ENCODE measurements around the gene PBX4.

GRCh38 chr19:19570571-19570970, 47.9 kb downstream of the PBX4 start:
- no peak for TF ChIP-seq EZH2 (IDR thresholded peaks at IDR 0.05; ENCODE audit: borderline replicate concordance, insufficient read depth, low read depth, low read length, poor library complexity, severe bottlenecking)
- no peak for TF ChIP-seq CTCF (IDR thresholded peaks at IDR 0.05)
